ENCODE results near the gene TNFRSF19.

Gene TNFRSF19

GRCh38 chr13:23716401-23716800, 146.2 kb downstream of the TNFRSF19 start:
- CTCF ChIA-PET: no interaction called here
- DNase-seq (ENCODE audit: extremely low spot score): no peak
- TF ChIP-seq FOXM1 (IDR thresholded peaks at IDR 0.05; ENCODE audit: borderline replicate concordance): no peak
- no peak for TF ChIP-seq FOXK2 (IDR thresholded peaks at IDR 0.05)
- TF ChIP-seq BHLHE40 (IDR thresholded peaks at IDR 0.05; ENCODE audit: borderline replicate concordance): no peak
- no peak for TF ChIP-seq TARDBP (IDR thresholded peaks at IDR 0.05)
- no peak for TF ChIP-seq SP1 (IDR thresholded peaks at IDR 0.05)
- no peak for TF ChIP-seq HDGF (IDR thresholded peaks at IDR 0.05; ENCODE audit: borderline replicate concordance)
- TF ChIP-seq ELF4 (IDR thresholded peaks at IDR 0.05): no peak
- no peak for TF ChIP-seq L3MBTL2 (conservative IDR thresholded peaks at IDR 0.05)
- no peak for TF ChIP-seq PKNOX1 (IDR thresholded peaks at IDR 0.05)
- TF ChIP-seq LEF1 (IDR thresholded peaks at IDR 0.05; ENCODE audit: borderline replicate concordance): no peak

GRCh38 chr13:23718996-23719395, 148.8 kb downstream of the TNFRSF19 start:
- POLR2A ChIA-PET: no interaction called here
- TF ChIP-seq SP1 (IDR thresholded peaks at IDR 0.05) (no peak), FOXM1 (IDR thresholded peaks at IDR 0.05; ENCODE audit: borderline replicate concordance) (no peak), BHLHE40 (IDR thresholded peaks at IDR 0.05; ENCODE audit: borderline replicate concordance) (no peak), L3MBTL2 (conservative IDR thresholded peaks at IDR 0.05) (no peak), ZNF384 (IDR thresholded peaks at IDR 0.05) (no peak), HDGF (IDR thresholded peaks at IDR 0.05; ENCODE audit: borderline replicate concordance) (no peak), FOXA1 (IDR thresholded peaks at IDR 0.05) (no peak), CTBP1 (IDR thresholded peaks at IDR 0.05; ENCODE audit: borderline replicate concordance) (no peak), ARNT (IDR thresholded peaks at IDR 0.05) (no peak), ELF4 (IDR thresholded peaks at IDR 0.05) (no peak), PKNOX1 (IDR thresholded peaks at IDR 0.05) (no peak), LEF1 (IDR thresholded peaks at IDR 0.05; ENCODE audit: borderline replicate concordance) (no peak), TARDBP (IDR thresholded peaks at IDR 0.05) (no peak), FOXK2 (IDR thresholded peaks at IDR 0.05) (no peak), NFRKB (IDR thresholded peaks at IDR 0.05) (no peak)
- CTCF ChIA-PET: no interaction called here
- no peak for DNase-seq (ENCODE audit: extremely low spot score)

More at GRCh38 chr13:23716401-23716800, 146.2 kb downstream of the TNFRSF19 start:
- POLR2A ChIA-PET: no interaction called here

- POLR2A ChIA-PET: no interaction called here
- DNase-seq (ENCODE audit: extremely low spot score): no peak
- CTCF ChIA-PET: interaction anchor here (0.7 to 2.3 kb wide), 2 partner anchors 19 to 312 kb away, joined by 3 to 7 read pairs; no protein-coding TSS in a partner anchor
Measured at GRCh38 chr13:23722726-23723453, 152.7 kb downstream of the TNFRSF19 start.

GRCh38 chr13:23723471-23723870, 153.3 kb downstream of the TNFRSF19 start:
- TF ChIP-seq PKNOX1 (IDR thresholded peaks at IDR 0.05) (no peak), SP1 (IDR thresholded peaks at IDR 0.05) (no peak), ELF4 (IDR thresholded peaks at IDR 0.05) (no peak), FOXM1 (IDR thresholded peaks at IDR 0.05; ENCODE audit: borderline replicate concordance) (no peak), TARDBP (IDR thresholded peaks at IDR 0.05) (no peak), FOXK2 (IDR thresholded peaks at IDR 0.05) (no peak), SUZ12 (IDR thresholded peaks at IDR 0.05) (no peak), ZNF384 (IDR thresholded peaks at IDR 0.05) (no peak), BHLHE40 (IDR thresholded peaks at IDR 0.05; ENCODE audit: borderline replicate concordance) (no peak)
- ChIA-PET POLR2A (no interaction called here), CTCF (interaction anchor here (2.3 kb wide), 1 partner anchor 19 kb away, joined by 7 read pairs; no protein-coding TSS in a partner anchor)
- no peak for DNase-seq (ENCODE audit: extremely low spot score)

More at GRCh38 chr13:23722726-23723453, 152.7 kb downstream of the TNFRSF19 start:
- no peak for TF ChIP-seq SP1 (IDR thresholded peaks at IDR 0.05)
- no peak for TF ChIP-seq FOXM1 (IDR thresholded peaks at IDR 0.05; ENCODE audit: borderline replicate concordance)
- no peak for TF ChIP-seq TARDBP (IDR thresholded peaks at IDR 0.05)
- no peak for TF ChIP-seq PKNOX1 (IDR thresholded peaks at IDR 0.05)
- no peak for TF ChIP-seq ELF4 (IDR thresholded peaks at IDR 0.05)
- TF ChIP-seq SUZ12 (IDR thresholded peaks at IDR 0.05): no peak
- TF ChIP-seq FOXA1 (IDR thresholded peaks at IDR 0.05): no peak
- no peak for TF ChIP-seq L3MBTL2 (conservative IDR thresholded peaks at IDR 0.05)
- TF ChIP-seq NFRKB (IDR thresholded peaks at IDR 0.05): no peak
- TF ChIP-seq ZNF384 (IDR thresholded peaks at IDR 0.05): no peak
- TF ChIP-seq LEF1 (IDR thresholded peaks at IDR 0.05; ENCODE audit: borderline replicate concordance): no peak
- TF ChIP-seq CTBP1 (IDR thresholded peaks at IDR 0.05; ENCODE audit: borderline replicate concordance): no peak
- TF ChIP-seq BHLHE40 (IDR thresholded peaks at IDR 0.05; ENCODE audit: borderline replicate concordance): no peak
- no peak for TF ChIP-seq HDGF (IDR thresholded peaks at IDR 0.05; ENCODE audit: borderline replicate concordance)
- TF ChIP-seq ARNT (IDR thresholded peaks at IDR 0.05): no peak
- TF ChIP-seq FOXK2 (IDR thresholded peaks at IDR 0.05): no peak

- CTCF ChIA-PET: interaction anchor here (2.3 kb wide), 1 partner anchor 18 kb away, joined by 7 read pairs; no protein-coding TSS in a partner anchor
- POLR2A ChIA-PET: no interaction called here
- DNase-seq (ENCODE audit: extremely low spot score): no peak
- TF ChIP-seq HDGF (IDR thresholded peaks at IDR 0.05; ENCODE audit: borderline replicate concordance) (no peak), ZNF384 (IDR thresholded peaks at IDR 0.05) (no peak), CTBP1 (IDR thresholded peaks at IDR 0.05; ENCODE audit: borderline replicate concordance) (no peak), L3MBTL2 (conservative IDR thresholded peaks at IDR 0.05) (no peak), ARNT (IDR thresholded peaks at IDR 0.05) (no peak), BHLHE40 (IDR thresholded peaks at IDR 0.05; ENCODE audit: borderline replicate concordance) (no peak), TARDBP (IDR thresholded peaks at IDR 0.05) (no peak), FOXA1 (IDR thresholded peaks at IDR 0.05) (no peak), PKNOX1 (IDR thresholded peaks at IDR 0.05) (no peak), FOXK2 (IDR thresholded peaks at IDR 0.05) (no peak), FOXM1 (IDR thresholded peaks at IDR 0.05; ENCODE audit: borderline replicate concordance) (no peak)
Measured at GRCh38 chr13:23724196-23724970, 154.2 kb downstream of the TNFRSF19 start.
